Heart left ventricle (tissue), 13 donors: ENCODE measurements around the gene MACF1.

Experiments used
- CTCF ChIP-seq, 12 donors: fragments of 200-600 bp; sonication (generic) in 4 of 12; IDR thresholded peaks; one replicate each; pipeline versions ENCODE4 v1.5.0 to v1.8.0; 2018 to 2022; ENCODE audit warnings: antibody characterized with exemption in 12 of 12, mild to moderate bottlenecking in 5 of 12
- POLR2A ChIP-seq, 2 donors: fragments of 450-650 bp; IDR thresholded peaks; one replicate each; pipeline ENCODE4 v1.6.1; 2017; ENCODE audit warnings: antibody characterized with exemption in 2 of 2, mild to moderate bottlenecking in 2 of 2, moderate library complexity in 2 of 2
- donor health status: ischemic (EF 13 %, LVEDD 7.1; RV severe dilation, severe dysfunction).
- donor health status: DM: no; HTN: yes; CAD: no.
- donor health status: DM: no; HTN: no; CAD: no.
- donor health status: ischemic (EF 25% LVEDD 6.9; RV normal size, moderate dysfunction).
- donor health status: ischemic (EF 25% LVEDD 5.7; RV mildly dilated, moderate dysfunction).
- donor health status: ischemic (EF 35%, LVEDD 5.7; RV mildly dilated, moderate dysfunction).
- donor health status: nonischemic (EF 11% LVEDD 7.7; RV severe dilation, severe dysfunction).
- donor health status: DM: yes; HTN: yes; CAD: no.
- donor health status: PGD.
- donor health status: ischemic (EF 29% LVEDD 5.4; RV normal size, mild dysfunction).
- donor health status: nonischemic (EF 23%, LVEDD 6.1; RV moderate dilation, normal function).

DNA sequence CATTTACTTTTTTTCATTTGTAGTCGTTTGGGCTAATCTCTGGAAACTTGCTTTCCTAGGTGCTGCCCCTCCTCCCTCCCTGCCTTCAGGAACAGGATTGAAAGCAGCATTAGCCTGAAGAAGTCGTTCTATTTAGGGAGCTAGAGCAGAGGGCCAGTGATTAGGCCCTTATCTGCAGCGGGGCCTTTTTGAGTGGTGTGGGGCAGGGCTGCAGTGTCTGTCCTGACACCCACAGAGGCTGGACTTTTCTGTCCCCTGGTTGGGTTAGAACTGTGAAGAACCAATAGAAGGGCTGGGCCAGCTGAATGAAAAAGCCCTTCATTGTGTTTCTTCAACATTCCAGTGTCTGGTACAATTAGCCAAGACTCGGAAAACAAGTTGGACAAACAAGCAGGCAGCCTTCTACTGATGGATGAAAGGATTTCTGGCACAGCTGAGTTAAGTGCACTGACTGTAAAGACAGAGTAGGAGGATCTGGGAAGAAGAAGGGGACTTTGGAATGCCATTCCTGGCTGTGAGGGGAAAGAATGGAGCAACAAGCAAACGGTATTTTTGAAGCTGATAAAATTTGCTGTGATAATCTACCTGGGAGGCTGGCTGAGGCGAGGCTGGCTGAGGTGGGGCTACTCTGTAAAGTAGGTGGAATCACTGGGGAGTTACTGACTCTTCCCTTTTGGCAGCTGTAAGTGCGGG, 9.7 kb downstream of the MACF1 start:
- TF ChIP-seq POLR2A (IDR thresholded peaks at IDR 0.05), result no peak
- TF ChIP-seq CTCF (IDR thresholded peaks at IDR 0.05), result no peak
